WTC11 (cell line): ENCODE data around the gene COPS6. TPM values are rescaled to one million over a fixed set of nuclear protein-coding genes. Genes with fewer than 3 reads are reported as not detected.

Experiments
- ATAC-seq: fragments of 200-7000 bp; cut with Tn5 transposase; 2 replicates; pipeline ENCODE4 v1.10.0; 2021; ENCODE audit warnings: mild to moderate bottlenecking, moderate library complexity
- CTCF ChIA-PET: fragments of 300-600 bp; sonication (Branson Sonifier 250); formaldehyde crosslinking; loops from one replicate; lab custom pipeline; 2021; ENCODE audit warnings: antibody characterized with exemption; lab: Charles Lee
- POLR2A ChIA-PET: fragments of 350-600 bp; sonication (Branson Sonifier 250); formaldehyde crosslinking; loops from one replicate; lab custom pipeline; 2021; ENCODE audit warnings: antibody characterized with exemption; lab: Charles Lee
- DNase-seq: peaks from one replicate; pipeline ENCODE4 v3.0.0; 2021; ENCODE audit warnings: low spot score
- H3K27ac Mint-ChIP-seq: 2 replicates; pipeline ENCODE4 v1.8.0; 2021; ENCODE audit warnings: mixed read lengths
- H3K27me3 Mint-ChIP-seq: 2 replicates; pipeline ENCODE4 v1.8.0; 2021; ENCODE audit warnings: low read depth, mild to moderate bottlenecking, moderate library complexity, mixed read lengths
- H3K36me3 Mint-ChIP-seq: 2 replicates; pipeline ENCODE4 v1.8.0; 2021; ENCODE audit warnings: mixed read lengths
- H3K4me1 Mint-ChIP-seq: 2 replicates; pipeline ENCODE4 v1.8.0; 2022; ENCODE audit warnings: mixed read lengths
- H3K4me3 Mint-ChIP-seq: 2 replicates; pipeline ENCODE4 v1.8.0; 2021; ENCODE audit warnings: mild to moderate bottlenecking, moderate library complexity, mixed read lengths
- H3K9me3 Mint-ChIP-seq: 2 replicates; pipeline ENCODE4 v1.8.0; 2021; ENCODE audit warnings: mixed read lengths
- ATF1 ChIP-seq: sonication (generic); formaldehyde crosslinking; IDR thresholded peaks from 2 replicates; pipeline ENCODE4 v1.8.1; 2023; ENCODE audit warnings: mild to moderate bottlenecking, moderate library complexity, missing genetic modification reagents
- ATF2 ChIP-seq: sonication (generic); formaldehyde crosslinking; IDR thresholded peaks from 2 replicates; pipeline ENCODE4 v1.8.1; 2022; ENCODE audit warnings: low read depth, missing genetic modification reagents, borderline replicate concordance
- EMX1 ChIP-seq: fragments of 250-450 bp; sonication (Bioruptor Pico); IDR thresholded peaks from 2 replicates; pipeline ENCODE4 v1.8.0; 2021; ENCODE audit warnings: mild to moderate bottlenecking
- ETV6 ChIP-seq: sonication (generic); formaldehyde crosslinking; IDR thresholded peaks from 2 replicates; pipeline ENCODE4 v1.8.1; 2022; ENCODE audit warnings: mild to moderate bottlenecking, missing genetic modification reagents
- FOXJ3 ChIP-seq: sonication (generic); formaldehyde crosslinking; IDR thresholded peaks from 2 replicates; pipeline ENCODE4 v1.9.0; 2021; ENCODE audit warnings: missing genetic modification reagents, mild to moderate bottlenecking, borderline replicate concordance
- GABPB1 ChIP-seq: sonication (generic); formaldehyde crosslinking; IDR thresholded peaks from 2 replicates; pipeline ENCODE4 v1.8.1; 2023; ENCODE audit warnings: mild to moderate bottlenecking, missing genetic modification reagents
- IRF1 ChIP-seq: sonication (generic); formaldehyde crosslinking; IDR thresholded peaks from 2 replicates; pipeline ENCODE4 v1.8.0; 2023; ENCODE audit warnings: missing genetic modification reagents
- KAT7 ChIP-seq: sonication (generic); formaldehyde crosslinking; IDR thresholded peaks from 2 replicates; pipeline ENCODE4 v1.8.1; 2023; ENCODE audit warnings: missing genetic modification reagents, mild to moderate bottlenecking, borderline replicate concordance
- MAX ChIP-seq: sonication (generic); formaldehyde crosslinking; IDR thresholded peaks from 2 replicates; pipeline ENCODE4 v1.8.0; 2022; ENCODE audit warnings: mild to moderate bottlenecking, missing genetic modification reagents
- NFYB ChIP-seq: sonication (generic); formaldehyde crosslinking; conservative IDR thresholded peaks from 2 replicates; pipeline ENCODE4 v1.8.0; 2022; ENCODE audit warnings: low read depth, missing genetic modification reagents
- PRRX2 ChIP-seq: fragments of 250-450 bp; sonication (Bioruptor Pico); IDR thresholded peaks from 2 replicates; pipeline ENCODE4 v1.8.0; 2021; ENCODE audit warnings: mild to moderate bottlenecking
- SMAD3 ChIP-seq: sonication (generic); formaldehyde crosslinking; IDR thresholded peaks from 2 replicates; pipeline ENCODE4 v1.8.0; 2022; ENCODE audit warnings: missing genetic modification reagents, mild to moderate bottlenecking, borderline replicate concordance
- ZNF232 ChIP-seq: sonication (generic); formaldehyde crosslinking; IDR thresholded peaks from 2 replicates; pipeline ENCODE4 v1.8.0; 2022; ENCODE audit warnings: mild to moderate bottlenecking, missing genetic modification reagents
- ZNF281 ChIP-seq: sonication (generic); formaldehyde crosslinking; IDR thresholded peaks from 2 replicates; pipeline ENCODE4 v1.8.0; 2023; ENCODE audit warnings: mild to moderate bottlenecking, missing genetic modification reagents
- ZNF396 ChIP-seq: fragments of 250-450 bp; sonication (Bioruptor Pico); IDR thresholded peaks from 2 replicates; pipeline ENCODE4 v1.8.0; 2021; ENCODE audit warnings: mild to moderate bottlenecking, moderate library complexity, borderline replicate concordance
- ZNF671 ChIP-seq: fragments of 250-450 bp; sonication (Bioruptor Pico); IDR thresholded peaks from 2 replicates; pipeline ENCODE4 v1.8.0; 2021; ENCODE audit warnings: mild to moderate bottlenecking
- total RNA-seq: library from RNA; stranded (reverse); gene quantifications from 3 replicates; pipeline ENCODE4 v1.2.3, GENCODE V29; 2021

COPS6 gene
- total RNA-seq, 1 experiment from 2014 or later: 118 TPM

- Mint-ChIP-seq H3K4me1 (peaks cover 5% of the 10 kb centered on the region), H3K36me3 (peaks cover 48% of the 10 kb centered on the region), H3K9me3 (no peaks in the 10 kb centered on the region), H3K27ac (no peak overlapping the region), H3K4me3 (no peak overlapping the region), H3K27me3 (no peaks in the 10 kb centered on the region)
- no peak for TF ChIP-seq ZNF396 (CRISPR knock-in tag)
- no peak for TF ChIP-seq FOXJ3 (CRISPR knock-in tag)
- no peak for TF ChIP-seq PRRX2 (CRISPR knock-in tag)
- TF ChIP-seq KAT7 (CRISPR knock-in tag): no peak
- no peak for TF ChIP-seq GABPB1 (CRISPR knock-in tag)
- TF ChIP-seq ATF1: no peak
- TF ChIP-seq EMX1 (CRISPR knock-in tag): no peak
- ATAC-seq (no peak), DNase-seq (no peak)
- POLR2A ChIA-PET: no interaction called here
- CTCF ChIA-PET: interaction anchor here (1.9 kb wide), 1 partner anchor 24 kb away, joined by 7 read pairs; no protein-coding TSS in a partner anchor
Measured at GRCh38 chr7:100106633-100107032, 17.9 kb downstream of the COPS6 start.

GRCh38 chr7:100107125-100107737, 18.5 kb downstream of the COPS6 start:
- H3K36me3 Mint-ChIP-seq: peaks cover 51% of the 10 kb centered on the region
- H3K4me1 Mint-ChIP-seq: peaks cover 5% of the 10 kb centered on the region
- no peak for ATAC-seq
- H3K9me3 Mint-ChIP-seq: no peaks in the 10 kb centered on the region
- H3K4me3 Mint-ChIP-seq: no peak overlapping the region
- DNase-seq: no peak
- no peaks in the 10 kb centered on the region for H3K27me3 Mint-ChIP-seq
- ChIA-PET CTCF (interaction anchor here (1.9 kb wide), 1 partner anchor 24 kb away, joined by 7 read pairs; no protein-coding TSS in a partner anchor), POLR2A (no interaction called here)
- TF ChIP-seq ZNF671 (CRISPR knock-in tag): no peak
- TF ChIP-seq ATF2 (CRISPR knock-in tag): no peak
- no peak for TF ChIP-seq ZNF232 (CRISPR knock-in tag)
- no peak for TF ChIP-seq FOXJ3 (CRISPR knock-in tag)
- TF ChIP-seq ZNF281 (CRISPR knock-in tag): no peak
- no peak for TF ChIP-seq MAX (CRISPR knock-in tag)
- no peak for TF ChIP-seq SMAD3 (CRISPR knock-in tag)
- TF ChIP-seq ETV6 (CRISPR knock-in tag): no peak
- H3K27ac Mint-ChIP-seq: no peak overlapping the region

GRCh38 chr7:100107890-100108289, 19.1 kb downstream of the COPS6 start:
- Mint-ChIP-seq H3K4me1 (no peaks in the 10 kb centered on the region; the same call in 1 of the 2 replicates), H3K27ac (no peak overlapping the region; the same call in 1 of the 2 replicates), H3K27me3 (no peaks in the 10 kb centered on the region), H3K4me3 (no peak overlapping the region), H3K9me3 (no peaks in the 10 kb centered on the region), H3K36me3 (peaks cover 57% of the 10 kb centered on the region)
- DNase-seq (no peak), ATAC-seq (no peak)
- TF ChIP-seq NFYB (CRISPR knock-in tag): no peak
- no peak for TF ChIP-seq IRF1 (CRISPR knock-in tag)
- ChIA-PET CTCF (no interaction called here), POLR2A (no interaction called here)
